Endothelial cell of umbilical vein (primary cell): ENCODE measurements around the gene SEMA6A. TPM values are rescaled to one million over a fixed set of nuclear protein-coding genes. Genes with fewer than 3 reads are reported as not detected.

ENCODE experiments used
- BruUV-seq: library from RNA; stranded (reverse); fragments of 400-500 nt; replicated peaks from 2 replicates; lab custom pipeline; 2021; lab: Mats Ljungman, UMichigan
- CTCF ChIA-PET: fragments of 300-600, 350-600 bp; sonication (Branson Sonifier 250); formaldehyde crosslinking; loops from one replicate; lab custom pipeline; 2021; ENCODE audit warnings: antibody characterized with exemption, inconsistent platforms; lab: Charles Lee
- POLR2A ChIA-PET: fragments of 300-600, 350-600 bp; sonication (Branson Sonifier 250); formaldehyde crosslinking; loops from one replicate; lab custom pipeline; 2021; ENCODE audit warnings: antibody characterized with exemption, inconsistent platforms; lab: Charles Lee
- DNase-seq: peaks from one replicate; pipeline ENCODE4 v3.0.0-alpha.2; 2011; ENCODE audit warnings: low read depth, low spot score
- FAIRE-seq: peaks from 2 replicates; lab custom pipeline; 2011; peaks lifted over from hg19 to GRCh38; lab: Jason Lieb, UNC
- H2AFZ ChIP-seq: 2 replicates; pipeline ENCODE4 v1.6.0; 2012; ENCODE audit warnings: low read depth, low read length, control low read depth, inconsistent platforms
- H3K27ac ChIP-seq: 2 replicates; pipeline ENCODE4 v1.5.1; 2011; ENCODE audit warnings: low read depth, mild to moderate bottlenecking, control low read depth, low read length, moderate library complexity; ENCODE audit not compliant: insufficient read depth
- H3K27me3 ChIP-seq, 2 experiments: 2 replicates each; pipeline versions ENCODE4 v1.6.0 to v1.6.1; 2011; ENCODE audit warnings: low read length in 2 of 2, mixed read lengths in 1 of 2; ENCODE audit not compliant: control insufficient read depth in 2 of 2, insufficient read depth in 2 of 2
- H3K36me3 ChIP-seq, 2 experiments: 2 replicates in 1 of 2; 3 replicates in 1 of 2; pipeline ENCODE4 v1.5.1; 2011; ENCODE audit warnings: low read length in 2 of 2, mild to moderate bottlenecking in 1 of 2, moderate library complexity in 1 of 2; ENCODE audit not compliant: control insufficient read depth in 2 of 2, insufficient read depth in 2 of 2; ENCODE audit errors: extremely low read depth in 1 of 2
- H3K4me1 ChIP-seq: 3 replicates; pipeline ENCODE4 v1.5.1; 2011; ENCODE audit warnings: mild to moderate bottlenecking, low read length; ENCODE audit not compliant: control insufficient read depth, insufficient read depth; ENCODE audit errors: extremely low read depth
- H3K4me2 ChIP-seq: 2 replicates; pipeline ENCODE4 v1.6.1; 2011; ENCODE audit warnings: low read length, control low read depth, mixed read lengths; ENCODE audit not compliant: insufficient read depth
- H3K4me3 ChIP-seq, 3 experiments: fragments of 200-600 bp in 1 of 3; sonication (generic), shearing (Covaris generic) in 1 of 3; replicated peaks in 1 of 3; 2 replicates each; pipeline ENCODE4 v1.5.1; 2011 to 2016; ENCODE audit warnings: control low read depth in 3 of 3, low read length in 3 of 3, mild to moderate bottlenecking in 2 of 3, inconsistent platforms in 1 of 3, low read depth in 1 of 3, moderate library complexity in 1 of 3; ENCODE audit not compliant: insufficient read depth in 1 of 3
- H3K79me2 ChIP-seq: 2 replicates; pipeline ENCODE4 v1.6.0; 2012; ENCODE audit warnings: low read length, inconsistent platforms; ENCODE audit not compliant: control insufficient read depth, insufficient read depth
- H3K9ac ChIP-seq: replicated peaks from 2 replicates; pipeline ENCODE3; 2011; ENCODE audit warnings: low read length, control low read depth; ENCODE audit not compliant: insufficient read depth; ENCODE audit errors: extremely low read depth
- H3K9me1 ChIP-seq: replicated peaks from 3 replicates; pipeline ENCODE4 v1.6.0; 2011; ENCODE audit warnings: mild to moderate bottlenecking, low read length; ENCODE audit not compliant: control insufficient read depth, insufficient read depth; ENCODE audit errors: extremely low read depth
- H3K9me3 ChIP-seq: replicated peaks from 2 replicates; pipeline ENCODE4 v1.5.1; 2012; ENCODE audit warnings: low read length, inconsistent platforms; ENCODE audit not compliant: control insufficient read depth, insufficient read depth
- H4K20me1 ChIP-seq: replicated peaks from 2 replicates; pipeline ENCODE3; 2011; ENCODE audit warnings: mild to moderate bottlenecking, low read length; ENCODE audit not compliant: control insufficient read depth, insufficient read depth; ENCODE audit errors: extremely low read depth
- EZH2 ChIP-seq: IDR thresholded peaks from 2 replicates; pipeline ENCODE4 v1.6.1; 2012; ENCODE audit warnings: borderline replicate concordance, low read depth, mild to moderate bottlenecking, moderate library complexity, low read length, inconsistent platforms; ENCODE audit not compliant: severe bottlenecking
- FOS ChIP-seq: IDR thresholded peaks from 2 replicates; pipeline ENCODE4 v1.6.1; 2011; ENCODE audit warnings: mild to moderate bottlenecking, low read length, moderate library complexity, borderline replicate concordance; ENCODE audit not compliant: insufficient read depth
- GATA2 ChIP-seq: IDR thresholded peaks from 2 replicates; pipeline ENCODE4 v1.7.0; 2011; ENCODE audit warnings: low read depth, mild to moderate bottlenecking, moderate library complexity, mixed read lengths, low read length; ENCODE audit not compliant: insufficient read length, insufficient read depth
- JUN ChIP-seq: IDR thresholded peaks from 2 replicates; pipeline ENCODE4 v1.6.1; 2011; ENCODE audit warnings: borderline replicate concordance, low read depth; ENCODE audit not compliant: insufficient read length, insufficient read depth
- MAX ChIP-seq: IDR thresholded peaks from 2 replicates; pipeline ENCODE4 v1.6.1; 2011; ENCODE audit not compliant: insufficient read depth, insufficient read length
- MYC ChIP-seq: IDR thresholded peaks from one replicate; pipeline ENCODE4 v1.6.1; 2011; ENCODE audit warnings: mild to moderate bottlenecking, low read depth, low read length
- POLR2A ChIP-seq: IDR thresholded peaks from 2 replicates; pipeline ENCODE4 v1.6.1; 2012; ENCODE audit warnings: low read depth, mild to moderate bottlenecking, control low read depth, low read length
- POLR2AphosphoS5 ChIP-seq: IDR thresholded peaks from 2 replicates; pipeline ENCODE4 v1.6.1; 2012; ENCODE audit warnings: low read depth, mild to moderate bottlenecking, control low read depth, low read length, moderate library complexity; ENCODE audit not compliant: insufficient read depth
- dilution Hi-C: fragments of 300-500 bp; cut with MboI; formaldehyde crosslinking; loops from one replicate; pipeline ENCODE4 v1.15.0; 2019; ENCODE audit warnings: low sequenced_read_pairs; ENCODE audit not compliant: extremely low pct_ligation_motif_present
- intact Hi-C: fragments of 100-400 bp; cut with micrococcal nuclease; formaldehyde crosslinking; loops from one replicate; pipeline ENCODE4 v1.10.0; 2022
- polyA plus RNA-seq, 4 experiments: library from polyadenylated mRNA; depleted of rRNA in 3 of 4; stranded (reverse) in 3 of 4; unstranded in 1 of 4; fragments of >200 nt; gene quantifications; 2 replicates each; pipeline versions ENCODE4 v1.2.1 to v1.2.3, GENCODE V29; 2011 to 2012; ENCODE audit warnings: missing spikeins in 1 of 4
- total RNA-seq: library from RNA; stranded (reverse); gene quantifications from 2 replicates; pipeline ENCODE4 v1.2.3, GENCODE V29; 2021
- TF ChIP-seq, protein P1 (sequence below), 2 donors: IDR thresholded peaks; 1 replicate in 1 of 2; 2 replicates in 1 of 2; pipeline ENCODE4 v1.5.1; 2011; ENCODE audit warnings: low read length in 2 of 2, mild to moderate bottlenecking in 2 of 2, moderate library complexity in 2 of 2, control low read depth in 1 of 2, inconsistent platforms in 1 of 2, low read depth in 1 of 2; ENCODE audit not compliant: insufficient read depth in 1 of 2; ENCODE audit errors: extremely low read depth in 1 of 2

The SEMA6A gene
- total and polyA plus RNA-seq, 2 donors (not counting 3 experiments of a cell fraction or from before 2014, with no cell fraction given), result 0.43 to 1.5 TPM

- no TSS peak for BruUV-seq
- Histone ChIP-seq H4K20me1 (no peaks in the 10 kb centered on the region), H3K27ac (no peak overlapping the region), H3K9me1 (no peaks in the 10 kb centered on the region), H2AFZ (no peak overlapping the region), H3K9ac (no peak overlapping the region), H3K36me3 (no peaks in the 10 kb centered on the region), H3K9me3 (no peaks in the 10 kb centered on the region), H3K27me3 (no peaks in the 10 kb centered on the region), H3K4me3 (no peak overlapping the region), H3K79me2 (no peaks in the 10 kb centered on the region), H3K4me2 (no peak overlapping the region), H3K4me1 (no peaks in the 10 kb centered on the region)
- TF ChIP-seq MAX (no peak), EZH2 (no peak), MYC (no peak)
- intact Hi-C loops (no loop called here), dilution Hi-C loops (no loop called here)
- no peak for FAIRE-seq
- ChIA-PET CTCF (interaction anchor here (0.9 kb wide), 1 partner anchor 76 kb away, joined by 3 read pairs; no protein-coding TSS in a partner anchor), POLR2A (no interaction called here)
- no peak for DNase-seq
These were observed 38.1 kb downstream of the SEMA6A start for GRCh38 chr5:116536316-116537083.

GRCh38 chr5:116534964-116535651 lies 39.5 kb downstream of the SEMA6A start:
- H3K4me1 ChIP-seq, result no peaks in the 10 kb centered on the region
- BruUV-seq, result no TSS peak
- no peak overlapping the region for H3K9ac ChIP-seq
- dilution Hi-C loops, result no loop called here
- ChIA-PET POLR2A (no interaction called here), CTCF (interaction anchor here (0.6 kb wide), 1 partner anchor 164 kb away, joined by 3 read pairs; no protein-coding TSS in a partner anchor)
- no peak overlapping the region for H2AFZ ChIP-seq
- H3K9me1 ChIP-seq, result no peaks in the 10 kb centered on the region
- no peak for TF ChIP-seq MAX
- TF ChIP-seq, protein P1, sequence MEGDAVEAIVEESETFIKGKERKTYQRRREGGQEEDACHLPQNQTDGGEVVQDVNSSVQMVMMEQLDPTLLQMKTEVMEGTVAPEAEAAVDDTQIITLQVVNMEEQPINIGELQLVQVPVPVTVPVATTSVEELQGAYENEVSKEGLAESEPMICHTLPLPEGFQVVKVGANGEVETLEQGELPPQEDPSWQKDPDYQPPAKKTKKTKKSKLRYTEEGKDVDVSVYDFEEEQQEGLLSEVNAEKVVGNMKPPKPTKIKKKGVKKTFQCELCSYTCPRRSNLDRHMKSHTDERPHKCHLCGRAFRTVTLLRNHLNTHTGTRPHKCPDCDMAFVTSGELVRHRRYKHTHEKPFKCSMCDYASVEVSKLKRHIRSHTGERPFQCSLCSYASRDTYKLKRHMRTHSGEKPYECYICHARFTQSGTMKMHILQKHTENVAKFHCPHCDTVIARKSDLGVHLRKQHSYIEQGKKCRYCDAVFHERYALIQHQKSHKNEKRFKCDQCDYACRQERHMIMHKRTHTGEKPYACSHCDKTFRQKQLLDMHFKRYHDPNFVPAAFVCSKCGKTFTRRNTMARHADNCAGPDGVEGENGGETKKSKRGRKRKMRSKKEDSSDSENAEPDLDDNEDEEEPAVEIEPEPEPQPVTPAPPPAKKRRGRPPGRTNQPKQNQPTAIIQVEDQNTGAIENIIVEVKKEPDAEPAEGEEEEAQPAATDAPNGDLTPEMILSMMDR (IDR thresholded peaks at IDR 0.05; ENCODE audit: extremely low read depth in 1 of 2, insufficient read depth in 1 of 2, low read depth in 1 of 2, low read length in 2 of 2), result no peak
- TF ChIP-seq EZH2, result no peak
- TF ChIP-seq FOS, result no peak
- TF ChIP-seq POLR2A, result no peak
- TF ChIP-seq POLR2AphosphoS5, result no peak
- no peak for TF ChIP-seq GATA2
- TF ChIP-seq MYC, result no peak
- no peak for TF ChIP-seq JUN
- DNase-seq (no peak), FAIRE-seq (no peak)
- H3K27me3 ChIP-seq, result no peaks in the 10 kb centered on the region
- no peaks in the 10 kb centered on the region for H3K79me2 ChIP-seq
- no peaks in the 10 kb centered on the region for H3K36me3 ChIP-seq
- no peak overlapping the region for H3K27ac ChIP-seq
- no peaks in the 10 kb centered on the region for H4K20me1 ChIP-seq
- intact Hi-C loops, result no loop called here
- no peak overlapping the region for H3K4me3 ChIP-seq
- no peaks in the 10 kb centered on the region for H3K9me3 ChIP-seq
- no peak overlapping the region for H3K4me2 ChIP-seq
